Measurements from ENCODE around the gene RPSA. TPM values are rescaled to one million over a fixed set of nuclear protein-coding genes. Genes with fewer than 3 reads are reported as not detected.

The RPSA gene
- total and polyA plus RNA-seq, 2 of the 4 experiments (the other 2 are of a cell fraction) = 1,415 to 2,710 TPM

DNA sequence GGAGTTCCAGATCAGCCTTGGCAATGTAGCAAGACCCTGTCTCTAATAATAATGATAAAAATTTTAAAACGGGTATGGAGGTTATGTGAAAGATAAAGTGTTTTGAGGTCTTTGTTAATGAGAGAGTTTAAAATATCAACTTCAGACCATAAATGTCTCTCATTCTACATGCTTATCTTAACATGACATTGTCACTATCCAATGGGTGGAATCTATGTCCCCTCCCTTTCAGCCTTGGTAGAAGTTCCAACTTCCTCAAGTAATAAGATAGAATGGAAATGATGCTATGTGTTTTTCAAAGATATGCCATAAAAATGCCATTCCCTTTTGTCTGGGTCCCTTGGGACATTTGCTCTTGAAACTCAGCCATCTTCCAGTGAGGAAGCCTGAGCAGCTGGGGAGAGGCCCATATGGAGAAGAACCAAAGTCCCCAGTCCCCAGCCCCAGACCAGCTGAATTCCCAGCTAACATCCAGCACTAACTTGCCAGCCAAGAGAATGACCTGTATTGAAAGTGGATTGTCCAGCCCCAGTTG lies 17.0 kb downstream of the RPSA start:
- Histone ChIP-seq H4K5ac (ENCODE audit: low read depth, low read length) (no peak overlapping the region), H3K23ac (ENCODE audit: low read depth, low read length) (no peak overlapping the region), H4K8ac (ENCODE audit: low read depth in 2 of 2, low read length in 2 of 2) (no peak overlapping the region), H2BK120ac (ENCODE audit: low read depth, low read length) (no peak overlapping the region), H2BK5ac (ENCODE audit: low read depth, low read length, poor library complexity, severe bottlenecking) (no peak overlapping the region), H3K4me3 (ENCODE audit: insufficient read depth, low read depth, low read length) (no peak overlapping the region), H2AK9ac (replicated peaks; ENCODE audit: low read depth, low read length, poor library complexity) (no peak overlapping the region), H3K18ac (ENCODE audit: low read depth, low read length) (no peak overlapping the region), H3K4me1 (ENCODE audit: control insufficient read depth, insufficient read depth, low read length) (no peaks in the 10 kb centered on the region), H2AFZ (replicated peaks; ENCODE audit: low read length, poor library complexity) (no peak overlapping the region), H3K56ac (ENCODE audit: extremely low read depth, insufficient read depth, low read length) (no peak overlapping the region), H3K9me3 (ENCODE audit: control insufficient read depth, insufficient read depth, low read length) (no peaks in the 10 kb centered on the region), H3K36me3 (ENCODE audit: control insufficient read depth, insufficient read depth, low read length) (no peaks in the 10 kb centered on the region), H3K14ac (replicated peaks; ENCODE audit: low read depth, low read length) (no peak overlapping the region), H3K27ac (ENCODE audit: insufficient read depth, low read length) (no peak overlapping the region), H3K9ac (ENCODE audit: low read depth, low read length) (no peak overlapping the region), H2BK20ac (ENCODE audit: low read depth, low read length) (no peak overlapping the region), H3K9me1 (ENCODE audit: insufficient read depth, low read length) (no peaks in the 10 kb centered on the region), H3K79me1 (ENCODE audit: low read depth in 1 of 2, low read length in 2 of 2) (no peaks in the 10 kb centered on the region), H2AK5ac (ENCODE audit: low read depth, low read length) (no peak overlapping the region), H4K20me1 (ENCODE audit: insufficient read depth, low read length) (no peaks in the 10 kb centered on the region), H3K4me2 (ENCODE audit: low read depth, low read length) (no peak overlapping the region), H3K27me3 (ENCODE audit: control insufficient read depth, insufficient read depth, low read length) (no peaks in the 10 kb centered on the region), H3K4ac (ENCODE audit: low read depth, low read length) (no peak overlapping the region), H2BK15ac (ENCODE audit: low read depth, low read length) (no peak overlapping the region), H4K91ac (ENCODE audit: insufficient read depth, low read depth, low read length) (no peak overlapping the region)
- in situ Hi-C loops (cut with MboI; ENCODE audit: low sequenced_read_pairs) = no loop called here
- dilution Hi-C loops (cut with HindIII; ENCODE audit: low sequenced_read_pairs, unreplicated experiment) = no loop called here
- no TSS peak for BruUV-seq (replicated peaks)
- intact Hi-C loops (cut with micrococcal nuclease) = no loop called here
- no peak for ATAC-seq (ENCODE audit: low read depth)
- TF ChIP-seq SMC3 (IDR thresholded peaks at IDR 0.05; ENCODE audit: low read depth, low read length) (no peak), BHLHE40 (IDR thresholded peaks at IDR 0.05; ENCODE audit: low read depth, low read length) (no peak), RCOR1 (IDR thresholded peaks at IDR 0.05; ENCODE audit: insufficient replicate concordance, low read length) (no peak), FOS (IDR thresholded peaks at IDR 0.05; ENCODE audit: low read depth, low read length) (no peak), MAZ (IDR thresholded peaks at IDR 0.05; ENCODE audit: borderline replicate concordance, low read depth, low read length) (no peak), POLR2A (IDR thresholded peaks at IDR 0.05; ENCODE audit: low read depth, low read length) (no peak), MXI1 (IDR thresholded peaks at IDR 0.05; ENCODE audit: borderline replicate concordance, low read depth, low read length) (no peak), CTCF (conservative IDR thresholded peaks at IDR 0.05; ENCODE audit: low read depth, low read length) (no peak), RAD21 (IDR thresholded peaks at IDR 0.05; ENCODE audit: low read length) (no peak), RFX5 (IDR thresholded peaks at IDR 0.05; ENCODE audit: low read depth, low read length) (no peak), USF2 (IDR thresholded peaks at IDR 0.05; ENCODE audit: low read depth, low read length) (no peak), NFE2L2 (IDR thresholded peaks at IDR 0.05; ENCODE audit: low read depth, low read length) (no peak), ELK1 (IDR thresholded peaks at IDR 0.05; ENCODE audit: borderline replicate concordance, low read depth, low read length) (no peak), CHD1 (IDR thresholded peaks at IDR 0.05; ENCODE audit: low read depth, low read length) (no peak), CEBPB (IDR thresholded peaks at IDR 0.05; ENCODE audit: low read depth, low read length) (no peak), MAFK (IDR thresholded peaks at IDR 0.05; ENCODE audit: low read depth, low read length) (no peak)
- ChIA-PET CTCF (interaction anchor here (0.5 kb wide), 1 partner anchor 566 kb away, joined by 3 read pairs; no protein-coding TSS in a partner anchor), POLR2A (ENCODE audit: unreplicated experiment) (no interaction called here)
- WGBS, 2 experiments (ENCODE audit: extremely low coverage in 2 of 2, insufficient read length in 1 of 2) = no CpG with 5 or more reads among the region's 1 CpG
- no peak for DNase-seq
